Astrocyte of the cerebellum (primary cell): Measurements from ENCODE around the gene DAB2IP.

ENCODE experiments used
- DNase-seq: peaks from one replicate; pipeline ENCODE4 v3.0.0-alpha.2; 2011; ENCODE audit warnings: low read depth
- H3K4me3 ChIP-seq: 2 replicates; pipeline ENCODE4 v1.5.1; 2011; ENCODE audit warnings: mild to moderate bottlenecking, low read depth, low read length, moderate library complexity
- CTCF ChIP-seq: IDR thresholded peaks from 2 replicates; pipeline ENCODE4 v1.5.1; 2012; ENCODE audit warnings: low read length, low read depth, moderate library complexity, mild to moderate bottlenecking; ENCODE audit errors: missing control alignments
- in situ Hi-C: cut with HindIII; loops from 2 replicates; pipeline ENCODE4 v1.10.0; 2017; ENCODE audit warnings: low sequenced_read_pairs

Gene DAB2IP

GRCh38 chr9:121649476-121650216 lies 1.8 kb upstream of the DAB2IP start:
- TF ChIP-seq CTCF, result no peak
- no peak overlapping the region for H3K4me3 ChIP-seq
- in situ Hi-C loops, result no loop called here
- DNase-seq, result no peak

- H3K4me3 ChIP-seq, result no peak overlapping the region
- in situ Hi-C loops, result no loop called here
- DNase-seq, result no peak
- TF ChIP-seq CTCF, result no peak
Measured at GRCh38 chr9:121650217-121651007, 1.0 kb upstream of the DAB2IP start.

- DNase-seq, result no peak
- no peak for TF ChIP-seq CTCF
- H3K4me3 ChIP-seq, result peak overlapping the region; percentile 50
- in situ Hi-C loops, result no loop called here
Measured at GRCh38 chr9:121651008-121651294, 483 bp upstream of the DAB2IP start.

GRCh38 chr9:121652021-121652837 lies 795 bp downstream of the DAB2IP start:
- DNase-seq, result no peak
- in situ Hi-C loops, result no loop called here
- peak overlapping the region; percentile 50 for H3K4me3 ChIP-seq
- TF ChIP-seq CTCF, result no peak

- in situ Hi-C loops, result no loop called here
- no peak for DNase-seq
- H3K4me3 ChIP-seq, result peak overlapping the region; percentile 50
- no peak for TF ChIP-seq CTCF
Measured at GRCh38 chr9:121652838-121653231, 1.4 kb downstream of the DAB2IP start.

GRCh38 chr9:121654499-121655140 lies 3.2 kb downstream of the DAB2IP start:
- in situ Hi-C loops, result no loop called here
- no peak for DNase-seq
- H3K4me3 ChIP-seq, result no peak overlapping the region
- no peak for TF ChIP-seq CTCF
